ENCODE data around the gene GDI1. TPM values are rescaled to one million over a fixed set of nuclear protein-coding genes. Genes with fewer than 3 reads are reported as not detected.
A peak's percentile ranks its signal among the peaks of the same experiment; 100 is the strongest.

The GDI1 gene
- total RNA-seq, 1 donor from 2014 or later = 79.3 TPM

DNA sequence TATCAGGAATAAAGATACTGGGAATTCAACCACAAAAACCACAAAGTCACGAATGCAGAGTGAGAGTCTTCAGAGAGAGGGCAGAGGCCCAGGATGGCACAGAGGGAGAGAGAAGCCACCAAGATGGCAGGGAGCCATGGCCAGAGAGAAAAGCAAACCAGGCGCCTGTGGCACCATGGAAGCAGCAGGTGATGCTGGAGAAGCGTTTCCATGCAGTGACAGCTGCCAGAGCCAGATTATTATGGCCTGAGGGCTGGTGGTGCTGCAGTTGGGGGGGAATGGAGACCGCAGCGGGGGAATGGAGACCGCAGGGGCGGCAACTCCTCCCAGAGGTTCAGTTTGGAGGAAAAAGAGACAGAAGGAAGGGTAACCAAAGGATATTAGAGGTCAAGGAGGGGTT, 19.8 kb upstream of the GDI1 start:
- H3K27me3 ChIP-seq (ENCODE audit: low read depth) = no peaks in the 10 kb centered on the region
- intact Hi-C loops (cut with micrococcal nuclease) = no loop called here

DNA sequence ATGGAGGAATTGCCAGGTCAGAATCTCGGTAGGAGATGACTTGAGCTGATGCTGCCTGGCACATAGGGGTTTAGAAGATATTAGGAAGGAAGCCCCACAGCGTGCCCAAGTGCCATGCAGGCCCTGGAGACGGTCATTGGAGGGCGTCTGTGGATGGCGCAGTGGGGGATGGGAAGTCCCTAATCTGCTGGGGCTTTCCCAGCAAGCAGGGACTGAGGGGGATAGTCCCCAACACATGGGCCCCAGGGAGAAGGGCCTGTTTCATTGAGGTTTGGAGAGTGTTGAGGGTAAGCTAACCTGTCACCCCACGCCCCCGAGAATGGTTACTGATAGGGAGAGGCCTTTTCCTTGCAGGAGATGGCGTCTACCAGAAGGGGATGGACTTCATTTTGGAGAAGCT, 17.8 kb upstream of the GDI1 start:
- H3K4me3 ChIP-seq = no peak overlapping the region
- H3K27me3 ChIP-seq (ENCODE audit: low read depth) = no peaks in the 10 kb centered on the region
- peak overlapping the region; percentile 84 for H3K27ac ChIP-seq (replicated peaks)
- DNase-seq = no peak
- intact Hi-C loops (cut with micrococcal nuclease) = no loop called here
- no peaks in the 10 kb centered on the region for H3K9me3 ChIP-seq (replicated peaks)
- no peaks in the 10 kb centered on the region for H3K36me3 ChIP-seq
- H3K4me1 ChIP-seq = peaks cover 10% of the 10 kb centered on the region
- TF ChIP-seq, protein P1, sequence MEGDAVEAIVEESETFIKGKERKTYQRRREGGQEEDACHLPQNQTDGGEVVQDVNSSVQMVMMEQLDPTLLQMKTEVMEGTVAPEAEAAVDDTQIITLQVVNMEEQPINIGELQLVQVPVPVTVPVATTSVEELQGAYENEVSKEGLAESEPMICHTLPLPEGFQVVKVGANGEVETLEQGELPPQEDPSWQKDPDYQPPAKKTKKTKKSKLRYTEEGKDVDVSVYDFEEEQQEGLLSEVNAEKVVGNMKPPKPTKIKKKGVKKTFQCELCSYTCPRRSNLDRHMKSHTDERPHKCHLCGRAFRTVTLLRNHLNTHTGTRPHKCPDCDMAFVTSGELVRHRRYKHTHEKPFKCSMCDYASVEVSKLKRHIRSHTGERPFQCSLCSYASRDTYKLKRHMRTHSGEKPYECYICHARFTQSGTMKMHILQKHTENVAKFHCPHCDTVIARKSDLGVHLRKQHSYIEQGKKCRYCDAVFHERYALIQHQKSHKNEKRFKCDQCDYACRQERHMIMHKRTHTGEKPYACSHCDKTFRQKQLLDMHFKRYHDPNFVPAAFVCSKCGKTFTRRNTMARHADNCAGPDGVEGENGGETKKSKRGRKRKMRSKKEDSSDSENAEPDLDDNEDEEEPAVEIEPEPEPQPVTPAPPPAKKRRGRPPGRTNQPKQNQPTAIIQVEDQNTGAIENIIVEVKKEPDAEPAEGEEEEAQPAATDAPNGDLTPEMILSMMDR (IDR thresholded peaks at IDR 0.05; ENCODE audit: borderline replicate concordance) = no peak

More for the DNA sequence above, 19.8 kb upstream of the GDI1 start:
- Histone ChIP-seq H3K9me3 (replicated peaks) (no peaks in the 10 kb centered on the region), H3K36me3 (no peaks in the 10 kb centered on the region), H3K27ac (replicated peaks) (no peak overlapping the region), H3K4me3 (no peak overlapping the region), H3K4me1 (peaks cover 21% of the 10 kb centered on the region)
- DNase-seq = no peak
- TF ChIP-seq, protein P1 (IDR thresholded peaks at IDR 0.05; ENCODE audit: borderline replicate concordance) = no peak

DNA sequence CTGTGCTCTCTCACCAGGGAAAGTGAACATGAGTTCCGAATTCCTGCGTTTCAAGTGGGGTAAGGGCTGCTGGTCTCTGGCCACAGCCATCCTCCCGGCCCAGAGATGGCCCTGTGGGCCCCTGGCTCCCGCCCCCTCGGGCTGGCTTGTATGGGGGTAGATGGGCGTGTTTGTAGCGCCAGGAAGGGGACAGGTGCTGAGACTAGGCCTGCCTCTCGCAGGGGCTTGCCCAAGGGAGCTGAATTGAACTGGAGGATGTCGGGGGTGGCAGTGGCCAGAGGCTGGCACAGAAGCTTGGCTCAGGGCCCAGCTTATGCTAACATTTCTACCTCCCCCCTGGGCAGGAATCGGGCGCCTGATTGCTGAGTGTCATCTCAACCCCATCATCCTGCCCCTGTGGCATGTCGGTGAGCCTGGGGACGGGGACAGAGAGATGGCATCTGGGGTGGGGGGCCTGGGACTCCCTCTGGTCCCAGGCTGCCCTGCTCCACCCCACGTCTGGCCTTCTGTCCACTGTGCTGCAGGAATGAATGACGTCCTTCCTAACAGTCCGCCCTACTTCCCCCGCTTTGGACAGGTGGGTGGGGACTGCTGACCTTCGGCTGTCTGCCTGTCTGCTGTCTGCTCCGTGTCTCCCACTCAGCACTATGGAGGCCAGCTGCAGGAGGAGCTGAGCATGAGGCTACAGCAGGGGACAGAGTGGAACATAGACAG, 17.1 kb upstream of the GDI1 start:
- H3K27me3 ChIP-seq (ENCODE audit: low read depth) = no peaks in the 10 kb centered on the region
- peak overlapping the region; percentile 60 for H3K4me3 ChIP-seq
- H3K27ac ChIP-seq (replicated peaks) = peak overlapping the region; percentile 84
- intact Hi-C loops (cut with micrococcal nuclease) = no loop called here
- no peaks in the 10 kb centered on the region for H3K36me3 ChIP-seq
- no peaks in the 10 kb centered on the region for H3K9me3 ChIP-seq (replicated peaks)
- peaks cover 10% of the 10 kb centered on the region for H3K4me1 ChIP-seq
- DNase-seq = peak; percentile 46
- TF ChIP-seq, protein P1 (IDR thresholded peaks at IDR 0.05; ENCODE audit: borderline replicate concordance) = no peak

DNA sequence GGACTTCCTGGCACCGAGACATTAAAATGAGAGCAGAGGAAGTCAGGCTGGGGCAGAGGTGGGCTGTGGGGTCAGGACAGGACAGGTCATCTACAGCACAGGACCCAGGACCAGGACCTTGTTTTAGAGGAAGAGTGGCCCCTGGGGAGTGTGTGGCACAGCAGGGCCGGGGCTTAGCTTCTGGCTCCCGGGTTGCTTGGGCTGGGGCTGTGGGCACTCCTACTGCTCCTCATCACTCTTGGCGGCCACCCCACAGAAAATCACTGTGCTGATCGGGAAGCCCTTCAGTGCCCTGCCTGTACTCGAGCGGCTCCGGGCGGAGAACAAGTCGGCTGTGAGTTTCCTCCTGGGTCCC, 16.6 kb upstream of the GDI1 start:
- Histone ChIP-seq H3K4me3 (peak overlapping the region; percentile 60), H3K4me1 (peaks cover 10% of the 10 kb centered on the region), H3K27ac (replicated peaks) (peak overlapping the region; percentile 84), H3K36me3 (no peaks in the 10 kb centered on the region), H3K9me3 (replicated peaks) (no peaks in the 10 kb centered on the region), H3K27me3 (ENCODE audit: low read depth) (no peaks in the 10 kb centered on the region)
- intact Hi-C loops (cut with micrococcal nuclease) = no loop called here
- TF ChIP-seq, protein P1 (IDR thresholded peaks at IDR 0.05; ENCODE audit: borderline replicate concordance) = no peak
- DNase-seq = no peak

DNA sequence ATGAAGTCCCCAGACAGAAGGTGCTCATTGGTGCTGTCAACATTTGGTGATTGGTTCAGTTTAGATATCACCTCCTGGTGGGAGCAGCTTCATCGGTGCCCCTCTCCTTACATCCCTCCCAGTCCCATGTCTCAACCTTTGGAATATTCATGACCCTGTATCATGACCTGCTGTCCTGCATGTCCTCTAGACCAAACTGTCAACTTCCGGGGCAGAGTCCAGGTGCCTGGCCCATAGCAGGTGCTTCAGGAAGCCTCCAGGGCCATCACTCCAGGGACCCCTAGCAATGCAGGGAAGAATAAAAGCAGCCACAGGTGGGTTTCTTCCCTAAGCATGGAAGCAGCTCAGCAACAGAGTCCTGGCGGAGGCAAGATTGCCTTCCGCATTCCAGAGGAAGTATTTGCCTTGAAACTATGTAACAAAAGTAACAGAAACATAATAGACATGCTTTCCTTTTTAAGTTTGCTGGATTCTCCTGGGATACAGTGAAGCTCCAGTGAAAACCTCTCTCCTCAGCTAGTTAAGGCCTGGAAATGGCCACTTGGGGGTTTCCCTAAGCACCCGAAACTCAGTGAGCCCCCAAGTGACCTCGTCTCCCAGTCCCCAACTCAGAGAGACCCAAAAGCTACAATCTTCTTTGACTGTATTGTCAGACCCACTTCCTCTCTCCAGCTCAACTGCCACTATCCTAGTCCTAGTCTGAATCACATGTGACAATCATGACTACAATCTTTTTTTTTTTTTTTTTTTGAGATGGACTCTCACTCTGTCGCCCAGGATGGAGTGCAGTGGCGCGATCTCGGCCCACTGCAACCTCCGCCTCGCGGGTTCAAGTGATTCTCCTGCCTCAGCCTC, 9.8 kb upstream of the GDI1 start:
- DNase-seq = no peak
- H3K27ac ChIP-seq (replicated peaks) = peak overlapping the region; percentile 90
- peaks cover 6% of the 10 kb centered on the region for H3K36me3 ChIP-seq
- peaks cover 31% of the 10 kb centered on the region for H3K4me1 ChIP-seq
- TF ChIP-seq, protein P1 (IDR thresholded peaks at IDR 0.05; ENCODE audit: borderline replicate concordance) = no peak
- peak overlapping the region; percentile 83 for H3K4me3 ChIP-seq
- no peaks in the 10 kb centered on the region for H3K9me3 ChIP-seq (replicated peaks)
- intact Hi-C loops (cut with micrococcal nuclease) = no loop called here
- H3K27me3 ChIP-seq (ENCODE audit: low read depth) = no peaks in the 10 kb centered on the region

All from left ventricle myocardium inferior (tissue), 1 donor.